GM19324 (cell line): ENCODE results near the gene LACTB.

ENCODE experiments used
- ATAC-seq: cut with Tn5 transposase; IDR thresholded peaks from one replicate; pipeline ENCODE4 v1.9.1; 2021; ENCODE audit warnings: mild to moderate bottlenecking, moderate library complexity; ENCODE audit not compliant: unreplicated experiment, low FRiP score

LACTB gene

DNA sequence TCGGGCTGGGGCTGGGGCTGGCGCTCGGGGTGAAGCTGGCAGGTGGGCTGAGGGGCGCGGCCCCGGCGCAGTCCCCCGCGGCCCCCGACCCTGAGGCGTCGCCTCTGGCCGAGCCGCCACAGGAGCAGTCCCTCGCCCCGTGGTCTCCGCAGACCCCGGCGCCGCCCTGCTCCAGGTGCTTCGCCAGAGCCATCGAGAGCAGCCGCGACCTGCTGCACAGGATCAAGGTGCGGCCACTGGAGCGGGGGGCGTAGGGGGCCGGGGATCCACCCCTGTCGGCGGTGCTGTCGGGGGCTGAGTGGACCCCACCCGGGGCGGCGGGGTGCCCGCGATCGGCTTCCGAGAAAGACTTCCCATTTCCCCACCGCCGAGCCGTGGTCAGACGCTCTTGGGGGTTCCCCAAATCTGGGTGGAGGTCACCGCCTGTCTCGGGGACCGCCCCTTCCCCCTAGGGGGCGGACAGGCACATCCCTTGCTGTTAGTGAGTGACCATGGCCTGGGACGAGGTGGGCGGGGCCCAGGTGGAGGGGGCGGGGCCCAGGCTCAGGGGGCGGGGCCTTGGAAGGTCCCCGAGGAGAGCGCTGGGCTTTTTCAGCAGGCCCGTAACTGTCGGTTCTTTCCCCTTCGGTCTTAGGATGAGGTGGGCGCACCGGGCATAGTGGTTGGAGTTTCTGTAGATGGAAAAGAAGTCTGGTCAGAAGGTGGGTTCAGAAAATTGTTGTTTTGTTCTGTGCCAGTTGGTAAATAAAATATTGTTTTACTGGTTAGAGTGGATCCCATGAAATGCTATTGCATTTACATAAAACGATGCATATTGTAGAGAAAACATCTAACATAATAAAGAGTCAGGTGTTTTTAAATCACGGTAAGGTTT lies 578 bp downstream of the LACTB start:
- peak; percentile 83 for ATAC-seq

DNA sequence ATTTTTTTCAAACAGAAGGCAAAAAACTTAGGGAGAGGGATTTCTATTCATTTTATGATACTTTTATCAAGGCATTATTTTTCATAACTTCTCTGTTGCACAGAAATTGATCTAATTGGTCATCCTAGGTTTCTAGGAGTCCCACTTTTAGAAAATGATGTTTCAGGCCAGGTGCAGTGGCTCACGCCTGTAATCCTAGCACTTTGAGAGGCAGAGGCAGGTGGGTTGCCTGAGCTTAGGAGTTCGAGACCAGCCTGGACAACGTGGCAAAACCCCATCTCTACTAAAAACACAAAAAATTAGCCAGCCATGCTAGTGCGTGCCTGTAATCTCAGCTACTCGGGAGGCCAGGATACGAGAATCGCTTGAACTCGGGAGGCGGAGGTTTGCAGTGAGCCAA lies 2.8 kb downstream of the LACTB start:
- no peak for ATAC-seq

DNA sequence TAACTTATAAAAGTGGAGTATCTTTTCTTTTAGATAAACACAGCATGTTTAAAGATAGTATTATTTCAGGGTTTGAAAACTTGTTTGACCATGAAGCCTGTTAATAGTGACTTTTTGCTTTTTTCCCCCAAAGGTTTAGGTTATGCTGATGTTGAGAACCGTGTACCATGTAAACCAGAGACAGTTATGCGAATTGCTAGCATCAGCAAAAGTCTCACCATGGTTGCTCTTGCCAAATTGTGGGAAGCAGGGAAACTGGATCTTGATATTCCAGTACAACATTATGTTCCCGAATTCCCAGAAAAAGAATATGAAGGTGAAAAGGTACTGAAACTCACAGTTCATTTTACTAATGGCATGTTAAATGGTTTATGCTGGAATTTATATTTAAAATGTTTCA lies 5.1 kb downstream of the LACTB start:
- no peak for ATAC-seq

GRCh38 chr15:63133786-63134185 lies 12.1 kb downstream of the LACTB start:
- ATAC-seq = no peak

GRCh38 chr15:63134245-63134985 lies 12.8 kb downstream of the LACTB start:
- ATAC-seq = no peak

GRCh38 chr15:63135281-63135680 lies 13.6 kb downstream of the LACTB start:
- no peak for ATAC-seq

DNA sequence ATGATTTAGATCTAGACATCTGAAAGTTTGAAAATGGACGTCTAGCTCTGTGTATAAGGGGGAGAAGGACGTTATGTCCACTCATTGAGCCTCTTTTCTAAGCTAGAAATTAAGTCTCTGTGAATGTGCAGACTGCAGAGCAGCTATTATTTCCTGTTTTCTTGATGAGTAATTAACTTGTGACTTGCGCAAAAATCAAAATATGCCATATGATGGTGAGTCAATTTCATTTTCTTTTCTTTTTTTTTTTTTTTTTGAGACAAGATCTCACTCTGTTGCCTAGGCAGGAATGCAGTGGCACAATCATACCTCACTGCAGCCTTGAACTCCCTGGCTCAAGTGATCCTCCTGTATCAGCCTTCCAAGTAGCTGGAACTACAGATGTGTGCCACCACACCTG lies 14.1 kb downstream of the LACTB start:
- no peak for ATAC-seq

DNA sequence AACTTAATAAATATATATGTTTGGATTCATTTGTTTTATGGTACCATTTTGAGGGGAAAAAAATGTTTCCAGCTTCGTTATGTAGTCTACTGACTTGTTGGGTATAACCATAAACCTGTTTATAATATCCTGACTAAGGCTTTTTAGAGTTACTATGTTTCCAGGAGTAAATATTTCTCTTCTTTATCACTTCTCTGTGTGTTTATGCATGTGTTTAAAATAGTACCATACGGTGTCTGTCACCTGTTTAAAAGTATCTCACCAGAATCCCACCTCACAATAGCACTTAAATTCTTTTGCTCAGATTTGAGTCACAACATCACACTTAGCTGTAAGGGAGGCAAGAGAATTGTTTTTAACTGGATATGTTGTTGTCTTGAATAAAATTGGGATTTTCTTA lies 15.1 kb downstream of the LACTB start:
- no peak for ATAC-seq

GRCh38 chr15:63140936-63141335 lies 19.3 kb downstream of the LACTB start:
- no peak for ATAC-seq

GRCh38 chr15:63145426-63145825 lies 23.8 kb downstream of the LACTB start:
- no peak for ATAC-seq

- no peak for ATAC-seq
Measured at GRCh38 chr15:63146684-63147083, 25.0 kb downstream of the LACTB start.

GRCh38 chr15:63151665-63152064 lies 30.0 kb downstream of the LACTB start:
- ATAC-seq = no peak

GRCh38 chr15:63155486-63155885 lies 33.8 kb downstream of the LACTB start:
- ATAC-seq = no peak

GRCh38 chr15:63156086-63156710 lies 34.5 kb downstream of the LACTB start:
- no peak for ATAC-seq

GRCh38 chr15:63156755-63157117 lies 35.1 kb downstream of the LACTB start:
- ATAC-seq = peak; percentile 15

- peak; percentile 92 for ATAC-seq
Measured at GRCh38 chr15:63157118-63157843, 35.6 kb downstream of the LACTB start, which contains the start of gene RPS27L. Gene RPS27L, minus strand, starts transcription at chr15:63157477. Its CDS starts 72 bp downstream, at chr15:63157405.

DNA sequence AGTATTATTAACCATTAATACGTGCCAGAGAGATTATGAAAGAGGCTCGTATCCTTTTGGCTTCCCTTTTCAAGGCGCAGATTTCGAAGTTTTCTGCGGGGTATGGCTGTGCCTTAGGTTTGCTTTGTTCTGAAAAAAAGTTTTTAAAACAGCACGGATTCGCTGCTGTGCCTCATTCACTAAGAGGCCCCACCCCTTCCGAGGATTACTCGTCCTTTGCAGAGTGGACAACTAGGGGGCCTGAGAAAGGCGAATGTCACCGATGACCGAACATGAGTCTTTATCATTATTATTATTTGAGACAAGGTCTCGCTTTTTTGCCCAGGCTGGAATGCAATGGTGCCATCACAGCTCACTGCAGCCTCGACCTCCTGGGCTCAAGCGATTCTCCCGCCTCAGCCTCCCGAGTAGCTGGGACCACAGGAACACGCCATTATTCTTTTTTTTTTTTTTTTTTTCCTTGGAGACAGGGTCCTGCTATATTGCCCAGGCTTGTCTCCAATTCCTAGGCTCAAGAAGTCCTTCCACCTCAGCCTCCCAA lies 36.3 kb downstream of the LACTB start:
- ATAC-seq = peak; percentile 14

DNA sequence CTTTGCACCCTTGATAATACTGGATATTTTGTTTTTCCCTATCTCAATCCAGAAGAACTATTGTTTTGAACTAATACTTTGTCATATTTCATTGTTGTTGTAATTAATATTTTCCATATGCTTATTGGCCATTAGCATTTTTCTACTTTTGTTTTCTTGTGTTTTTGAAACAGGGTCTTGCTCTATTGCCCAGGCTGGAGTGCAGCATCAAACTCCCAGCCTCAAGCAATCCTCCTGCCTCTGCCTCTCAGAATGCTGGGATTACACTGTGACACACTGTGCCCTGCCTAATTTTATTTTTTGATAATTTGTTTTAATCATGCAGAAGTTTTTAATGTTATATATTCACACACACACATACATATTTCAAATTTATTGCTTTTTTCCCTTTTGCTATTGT lies 39.0 kb downstream of the LACTB start:
- no peak for ATAC-seq

DNA sequence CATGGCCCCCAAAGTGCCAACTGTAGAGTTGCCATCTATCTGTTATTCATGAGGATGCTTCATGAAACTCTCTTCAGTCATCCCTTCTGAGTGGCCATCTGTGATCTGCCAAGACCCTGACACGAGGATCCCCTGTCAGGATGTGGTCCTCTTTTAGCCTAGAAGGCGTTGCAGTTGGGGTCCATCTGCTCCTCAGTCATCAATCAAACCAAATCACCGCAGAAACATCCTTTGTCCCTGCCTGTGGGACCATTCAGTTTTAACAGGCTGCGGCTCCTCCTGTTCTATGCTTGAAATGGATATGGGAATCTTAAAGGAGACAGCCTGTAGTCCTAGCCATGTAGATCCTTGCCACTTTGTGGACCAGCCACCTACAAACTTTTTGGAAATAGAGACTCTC lies 41.6 kb downstream of the LACTB start:
- ATAC-seq = no peak

- ATAC-seq = no peak
Measured at GRCh38 chr15:63165166-63165859, 43.7 kb downstream of the LACTB start.
